ENCODE data around the gene NEU1.
A peak's percentile ranks its signal among the peaks of the same experiment; 100 is the strongest.

The NEU1 gene

GRCh38 chr6:31847276-31847978 is 15.2 kb downstream of the NEU1 start:
- TF ChIP-seq USF1 (IDR thresholded peaks at IDR 0.05) (no peak), NFIC (IDR thresholded peaks at IDR 0.05) (no peak)

GRCh38 chr6:31844507-31844906 is 18.1 kb downstream of the NEU1 start:
- TF ChIP-seq TCF12 (IDR thresholded peaks at IDR 0.05; ENCODE audit: low read depth) (no peak), MAX (IDR thresholded peaks at IDR 0.05) (no peak), CREB1 (IDR thresholded peaks at IDR 0.05; ENCODE audit: low read depth) (no peak), CEBPB (IDR thresholded peaks at IDR 0.05) (no peak)

- TF ChIP-seq REST (IDR thresholded peaks at IDR 0.05; ENCODE audit: low read depth) = no peak
- TF ChIP-seq YY1 (IDR thresholded peaks at IDR 0.05; ENCODE audit: low read depth) = 0 out of 2 replicates have a peak, but pooled peaks have one; percentile 10
These were observed 20.6 kb downstream of the NEU1 start for GRCh38 chr6:31842053-31842452.

- TF ChIP-seq NFIC (IDR thresholded peaks at IDR 0.05) = no peak
- no peak for TF ChIP-seq EP300 (IDR thresholded peaks at IDR 0.05; ENCODE audit: borderline replicate concordance)
- no peak for TF ChIP-seq CEBPB (IDR thresholded peaks at IDR 0.05)
These were observed 23.7 kb downstream of the NEU1 start for GRCh38 chr6:31838968-31839367.

GRCh38 chr6:31837369-31838113 is 25.1 kb downstream of the NEU1 start:
- TF ChIP-seq CREB1 (IDR thresholded peaks at IDR 0.05; ENCODE audit: low read depth) = no peak
- TF ChIP-seq CEBPB (IDR thresholded peaks at IDR 0.05) = no peak
- TF ChIP-seq ZBTB7A (IDR thresholded peaks at IDR 0.05; ENCODE audit: low read depth) = no peak
- no peak for TF ChIP-seq EP300 (IDR thresholded peaks at IDR 0.05; ENCODE audit: borderline replicate concordance)
- no peak for TF ChIP-seq MAX (IDR thresholded peaks at IDR 0.05)

- TF ChIP-seq TEAD4 (IDR thresholded peaks at IDR 0.05) (no peak), ZBTB7A (IDR thresholded peaks at IDR 0.05; ENCODE audit: low read depth) (no peak), TAF1 (IDR thresholded peaks at IDR 0.05; ENCODE audit: low read depth) (no peak)
These were observed 25.9 kb downstream of the NEU1 start for GRCh38 chr6:31836474-31837368.

GRCh38 chr6:31836047-31836473 is 26.6 kb downstream of the NEU1 start:
- TF ChIP-seq YY1 (IDR thresholded peaks at IDR 0.05; ENCODE audit: low read depth) (no peak), CEBPB (IDR thresholded peaks at IDR 0.05) (no peak), USF1 (IDR thresholded peaks at IDR 0.05) (no peak), FOXM1 (IDR thresholded peaks at IDR 0.05; ENCODE audit: borderline replicate concordance, low read depth) (no peak), ZBTB7A (IDR thresholded peaks at IDR 0.05; ENCODE audit: low read depth) (no peak), REST (IDR thresholded peaks at IDR 0.05; ENCODE audit: low read depth) (no peak)

All from Ishikawa (cell line).